ENCODE results near the gene WFS1.

The WFS1 gene

DNA sequence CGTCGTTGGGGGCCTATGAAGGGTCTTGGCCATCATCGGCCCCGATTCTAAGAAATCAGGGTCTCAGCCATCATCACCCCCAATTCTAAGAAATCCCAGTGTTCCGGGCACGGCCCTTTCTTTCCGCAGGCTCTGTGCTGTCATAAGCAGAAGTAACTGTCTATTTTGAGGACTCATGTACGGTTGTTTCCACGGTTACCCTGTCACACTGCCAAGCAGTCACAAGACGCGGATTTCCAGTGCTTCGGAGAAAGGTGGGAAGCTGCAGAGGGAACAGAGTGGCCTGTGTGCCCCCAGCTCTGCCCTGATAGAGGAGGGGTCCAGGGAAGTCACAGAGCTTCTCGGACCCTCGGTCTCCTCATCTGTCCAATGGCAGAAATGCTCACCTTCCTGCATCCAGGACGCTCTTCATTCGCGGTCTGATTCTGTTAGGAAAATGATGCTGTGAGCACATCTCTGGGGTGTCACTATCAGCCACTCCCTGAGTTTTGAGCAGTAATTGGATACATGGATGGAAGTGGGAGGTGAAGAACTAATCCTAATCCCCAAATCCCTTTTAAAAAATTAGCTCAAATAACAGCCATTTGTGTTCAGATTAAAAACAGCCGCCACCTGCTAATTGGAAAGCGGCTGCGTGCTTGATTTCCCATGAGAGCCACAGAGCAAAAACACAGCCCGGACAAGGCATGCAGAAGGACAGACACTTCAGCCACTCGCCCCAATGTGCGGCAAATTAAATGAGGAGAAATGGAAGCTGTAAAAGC is 73.1 kb downstream of the WFS1 start:
- DNase-seq, result no peak

GRCh38 chr4:6343939-6344408 is 74.3 kb downstream of the WFS1 start:
- peak in 1 of 2 experiments; percentile 22 for DNase-seq

DNA sequence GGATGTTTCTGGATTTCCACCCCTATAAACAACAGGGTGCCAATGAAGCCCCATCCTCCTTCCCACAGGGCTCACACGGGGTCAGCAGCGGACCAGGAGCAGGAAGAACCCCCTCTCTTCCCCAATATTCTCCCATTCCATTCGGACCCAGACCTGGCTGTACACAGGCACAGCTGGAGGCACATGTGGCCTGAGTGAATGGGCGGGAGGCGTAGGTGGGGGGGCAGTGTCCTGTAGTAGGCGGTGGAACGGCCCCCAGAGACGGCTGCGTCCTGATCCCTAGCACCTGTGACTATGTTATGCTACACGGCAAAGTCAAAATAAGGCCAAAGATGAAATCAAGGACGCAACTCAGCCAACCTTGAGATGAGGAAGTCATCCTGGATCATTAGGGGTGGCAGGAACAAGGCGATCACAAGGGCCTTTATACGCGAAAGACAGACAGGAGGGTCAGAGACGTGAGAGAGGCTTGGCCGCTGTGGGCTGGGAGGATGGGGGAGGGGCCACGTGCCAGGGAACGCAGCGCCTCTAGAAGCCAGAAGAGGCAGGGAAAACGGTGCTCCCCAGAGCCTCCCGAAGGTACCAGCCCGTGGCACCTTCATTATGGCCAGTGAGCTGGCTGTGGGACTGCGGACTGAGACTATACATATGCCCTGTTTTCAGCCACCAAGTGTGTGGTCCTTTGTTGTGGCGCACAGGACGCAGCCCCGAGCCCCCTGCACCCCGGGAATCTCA is 75.6 kb downstream of the WFS1 start:
- no peak for DNase-seq

DNA sequence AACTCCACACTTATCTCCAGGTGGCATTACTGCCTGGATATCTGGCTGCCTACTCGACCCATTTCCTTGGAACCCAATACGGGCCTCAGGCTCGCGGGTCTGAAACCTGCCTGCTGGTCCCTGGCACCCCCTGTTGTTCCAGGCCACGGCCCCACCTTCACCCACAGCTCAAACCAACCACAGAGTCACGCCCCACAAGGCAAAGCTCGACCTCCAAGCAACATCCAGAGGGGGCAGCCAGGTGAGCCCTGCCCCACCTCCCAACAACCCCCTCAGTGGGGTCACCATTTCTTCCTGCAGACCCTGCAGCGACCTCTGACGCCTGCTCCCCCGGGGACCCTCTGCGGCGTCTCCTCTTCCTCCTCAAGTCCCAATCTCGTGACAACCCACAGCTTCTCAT is 76.2 kb downstream of the WFS1 start:
- no peak for DNase-seq

DNA sequence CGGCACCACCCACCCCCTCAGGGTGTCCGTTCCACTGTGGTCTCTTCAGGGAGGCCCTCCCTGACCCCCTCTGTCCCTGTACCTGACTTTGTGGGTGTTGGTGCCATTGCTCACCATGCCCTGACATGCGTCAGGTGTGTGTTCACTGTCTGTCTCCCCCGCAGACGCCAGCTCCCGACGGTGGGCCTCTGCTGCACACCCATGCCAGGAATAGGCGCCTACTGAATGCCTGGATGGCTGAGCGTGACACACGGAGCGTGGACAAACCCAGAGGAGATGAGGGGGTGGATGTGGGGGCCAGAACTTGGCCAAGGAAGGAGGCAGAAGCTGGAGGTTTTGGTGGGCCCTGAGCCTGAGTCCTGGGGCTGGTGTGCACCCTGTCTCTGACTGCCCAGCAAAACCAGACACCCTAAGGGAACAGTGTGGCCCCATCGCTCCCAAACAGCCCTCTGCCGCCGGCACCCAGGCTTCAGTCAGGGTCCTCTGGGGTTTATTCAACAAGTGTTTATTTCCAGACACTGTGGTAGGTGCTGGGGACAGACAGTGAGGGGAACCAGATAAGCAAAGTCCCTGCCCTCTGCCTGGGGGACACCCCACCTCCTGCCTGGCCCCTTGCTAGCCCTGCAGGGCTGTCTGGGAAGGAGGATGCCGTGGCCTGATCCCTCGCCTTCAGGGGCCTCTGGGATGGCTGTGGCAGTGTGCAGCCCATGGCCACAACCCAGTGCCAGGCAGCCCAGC is 76.9 kb downstream of the WFS1 start:
- DNase-seq, result no peak

DNA sequence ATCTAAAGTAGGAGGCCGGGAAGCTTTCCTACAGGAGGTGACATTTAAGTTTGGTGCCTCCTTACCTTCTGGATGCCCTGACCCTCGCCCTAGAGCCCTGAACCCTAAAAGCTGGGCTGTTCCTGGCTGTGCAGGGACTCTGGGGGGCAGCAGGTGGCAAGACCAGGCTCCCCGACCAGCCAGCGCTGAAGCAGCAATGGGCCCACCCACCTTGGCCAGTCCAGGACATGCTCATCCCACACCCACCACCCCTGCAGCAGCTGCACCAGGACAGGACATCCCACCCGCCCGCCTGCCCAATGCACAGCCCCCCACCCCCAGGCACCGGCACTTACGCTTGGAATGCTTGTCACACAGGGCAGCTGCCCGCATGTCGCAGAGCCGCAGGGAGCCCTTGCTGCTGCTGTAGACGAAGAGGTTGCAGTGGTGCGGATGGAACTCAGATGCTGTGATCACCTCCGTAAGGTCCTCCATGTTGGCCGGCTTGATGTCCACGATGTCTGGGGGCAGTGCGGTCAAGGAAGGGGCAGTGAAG is 77.9 kb downstream of the WFS1 start:
- no peak for DNase-seq

- no peak for DNase-seq
Measured at GRCh38 chr4:6348408-6348807, 78.8 kb downstream of the WFS1 start.

- DNase-seq, result no peak
Measured at GRCh38 chr4:6349896-6350603, 80.4 kb downstream of the WFS1 start.

- DNase-seq, result no peak
Measured at GRCh38 chr4:6350646-6351045, 81.0 kb downstream of the WFS1 start.

DNA sequence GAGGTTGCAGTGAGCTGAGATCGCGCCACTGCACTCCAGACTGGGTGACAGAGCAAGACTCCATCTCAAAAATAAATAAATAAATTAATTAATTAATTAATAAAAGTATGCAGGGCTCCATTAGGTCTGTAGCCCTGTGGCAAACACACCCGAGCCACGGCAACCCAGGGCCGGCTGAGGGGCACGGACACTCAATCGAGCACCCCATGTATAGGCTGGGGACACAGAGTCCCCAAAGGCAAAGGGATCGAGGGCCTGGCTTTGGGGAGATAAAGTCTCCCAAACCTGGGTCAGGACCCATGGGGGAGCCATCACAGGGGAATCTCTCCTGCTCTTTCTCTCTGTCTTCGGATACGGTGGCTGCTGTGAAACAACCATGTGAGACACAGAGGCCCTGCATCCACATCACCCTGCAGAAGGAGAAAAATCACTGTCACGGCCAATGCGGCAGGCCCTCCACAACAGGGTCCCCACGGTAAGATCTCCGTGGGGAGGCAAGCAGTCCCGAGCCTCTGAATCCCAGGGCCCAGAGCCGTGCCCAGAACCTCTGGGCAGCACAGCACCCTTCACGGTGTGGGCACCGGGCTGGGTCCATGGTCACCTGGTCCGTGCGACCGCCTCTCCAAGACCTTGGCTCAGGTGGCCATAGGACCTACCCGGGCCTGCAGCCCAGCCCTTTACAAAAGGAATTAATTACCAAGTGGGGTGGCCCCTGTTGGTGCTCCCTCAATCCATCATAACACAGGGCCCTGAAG is 81.8 kb downstream of the WFS1 start:
- no peak for DNase-seq

GRCh38 chr4:6352031-6352692 is 82.5 kb downstream of the WFS1 start:
- DNase-seq, result no peak
